MM.1S (cell line): Measurements from ENCODE around the gene JTB.
A peak's percentile ranks its signal among the peaks of the same experiment; 100 is the strongest.

Source experiments
- DNase-seq: peaks from one replicate; pipeline ENCODE4 v3.0.0-alpha.2; 2015
- H2AFZ ChIP-seq: fragments of 300-600 bp; sonication (generic); 2 replicates; pipeline ENCODE4 v1.6.0; 2016; ENCODE audit warnings: antibody characterized with exemption, low read length
- H3F3A ChIP-seq: fragments of 300-600 bp; sonication (generic); 2 replicates; pipeline ENCODE4 v1.6.1; 2016; ENCODE audit warnings: mild to moderate bottlenecking, antibody characterized with exemption, low read length, moderate library complexity, mixed read lengths; ENCODE audit not compliant: insufficient read depth
- H3K27ac ChIP-seq: fragments of 300-600 bp; sonication (generic); 2 replicates; pipeline ENCODE4 v1.5.1; 2016; ENCODE audit warnings: mild to moderate bottlenecking, low read length
- H3K27me3 ChIP-seq: fragments of 300-600 bp; sonication (generic); replicated peaks from 2 replicates; pipeline ENCODE4 v1.6.0; 2016; ENCODE audit warnings: low read length; ENCODE audit not compliant: insufficient read depth
- H3K36me3 ChIP-seq: fragments of 300-600 bp; sonication (generic); replicated peaks from 2 replicates; pipeline ENCODE4 v1.6.1; 2016; ENCODE audit warnings: mild to moderate bottlenecking, low read length, mixed read lengths; ENCODE audit not compliant: insufficient read depth
- H3K4me1 ChIP-seq: fragments of 300-600 bp; sonication (generic); 2 replicates; pipeline ENCODE4 v1.6.1; 2016; ENCODE audit warnings: low read length, mixed read lengths
- H3K4me2 ChIP-seq: fragments of 300-600 bp; sonication (generic); 2 replicates; pipeline ENCODE4 v1.6.0; 2016; ENCODE audit warnings: low read depth, low read length
- H3K4me3 ChIP-seq: fragments of 300-600 bp; sonication (generic); 2 replicates; pipeline ENCODE4 v1.5.1; 2016; ENCODE audit warnings: low read length, mixed read lengths
- H3K79me2 ChIP-seq: fragments of 300-600 bp; sonication (generic); 2 replicates; pipeline ENCODE4 v1.6.1; 2016; ENCODE audit warnings: mixed run types, low read length, mixed read lengths
- H3K9ac ChIP-seq: fragments of 300-600 bp; sonication (generic); 2 replicates; pipeline ENCODE4 v1.6.1; 2016; ENCODE audit warnings: low read length, mixed read lengths
- H3K9me2 ChIP-seq: fragments of 300-600 bp; sonication (generic); replicated peaks from 2 replicates; pipeline ENCODE4 v1.6.1; 2016; ENCODE audit warnings: mild to moderate bottlenecking, low read length, mixed read lengths; ENCODE audit not compliant: insufficient read depth
- H3K9me3 ChIP-seq: fragments of 300-600 bp; sonication (generic); replicated peaks from 2 replicates; pipeline ENCODE4 v1.6.1; 2016; ENCODE audit warnings: mild to moderate bottlenecking, low read length, mixed read lengths; ENCODE audit not compliant: insufficient read depth
- H4K20me1 ChIP-seq: fragments of 300-600 bp; sonication (generic); 2 replicates; pipeline ENCODE4 v1.6.1; 2016; ENCODE audit warnings: mild to moderate bottlenecking, low read length, moderate library complexity, mixed read lengths; ENCODE audit not compliant: insufficient read depth
- CTCF ChIP-seq: fragments of 300-600 bp; sonication (generic); IDR thresholded peaks from 2 replicates; pipeline ENCODE4 v1.5.1; 2016; ENCODE audit warnings: antibody characterized with exemption, low read length, mixed read lengths
- EZH2 ChIP-seq: fragments of 300-600 bp; sonication (generic); optimal IDR thresholded peaks from 2 replicates; pipeline ENCODE3; 2017; ENCODE audit warnings: low read depth, mild to moderate bottlenecking, antibody characterized with exemption, low read length, mixed read lengths
- EZH2phosphoT487 ChIP-seq: fragments of 300-600 bp; sonication (generic); IDR thresholded peaks from 2 replicates; pipeline ENCODE4 v1.6.1; 2018; ENCODE audit warnings: antibody characterized with exemption, low read length

Gene JTB

GRCh38 chr1:153958111-153958960 is 19.1 kb downstream of the JTB start, which contains the start of gene CRTC2:
Gene CRTC2, minus strand, starts transcription at chr1:153958612. Its CDS starts 115 bp downstream, at chr1:153958497.
- peaks cover 70% of the 10 kb centered on the region for H3K79me2 ChIP-seq
- H3K9me3 ChIP-seq = no peaks in the 10 kb centered on the region
- H3K27me3 ChIP-seq = no peaks in the 10 kb centered on the region
- H3K9ac ChIP-seq = peak within 1 kb of the TSS; percentile 80
- H3K4me2 ChIP-seq = peak within 1 kb of the TSS; percentile 67
- DNase-seq = peak; percentile 100
- TF ChIP-seq CTCF (peak; percentile 14; the same call in 1 of the 2 replicates), EZH2phosphoT487 (no peak)
- H2AFZ ChIP-seq = peak within 1 kb of the TSS; percentile 83
- peaks cover 6% of the 10 kb centered on the region; the same call in 1 of the 2 replicates for H3F3A ChIP-seq
- peak within 1 kb of the TSS; percentile 90 for H3K4me3 ChIP-seq
- H4K20me1 ChIP-seq = no peaks in the 10 kb centered on the region
- no peaks in the 10 kb centered on the region for H3K9me2 ChIP-seq
- H3K36me3 ChIP-seq = no peaks in the 10 kb centered on the region
- H3K27ac ChIP-seq = peak within 1 kb of the TSS; percentile 52; the same call in 1 of the 2 replicates
- peaks cover 31% of the 10 kb centered on the region for H3K4me1 ChIP-seq

DNA sequence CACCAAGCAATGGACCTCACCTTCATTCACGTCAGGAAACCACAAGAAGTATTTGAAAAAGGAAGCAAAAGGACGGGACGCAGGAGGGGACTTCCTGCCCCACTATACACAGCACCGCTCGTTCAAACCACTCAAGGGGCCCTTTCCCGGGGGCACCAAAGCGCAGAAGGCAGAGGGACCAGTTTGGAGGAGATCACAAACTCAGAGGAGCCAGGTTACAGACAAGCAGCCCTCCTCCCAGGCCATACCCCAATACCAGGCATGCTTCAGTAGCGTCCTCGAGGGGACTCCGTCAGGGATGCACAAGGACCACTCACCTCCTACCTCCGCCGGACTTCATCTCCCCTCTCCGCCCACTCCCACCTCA is 19.7 kb downstream of the JTB start:
- peaks cover 30% of the 10 kb centered on the region for H3K4me1 ChIP-seq
- DNase-seq = peak; percentile 55
- H3K27ac ChIP-seq = peak overlapping the region; percentile 52; the same call in 1 of the 2 replicates
- H3K27me3 ChIP-seq = no peaks in the 10 kb centered on the region
- H3K9ac ChIP-seq = peak overlapping the region; percentile 80
- H3F3A ChIP-seq = peaks cover 6% of the 10 kb centered on the region; the same call in 1 of the 2 replicates
- peak overlapping the region; percentile 83 for H2AFZ ChIP-seq
- H4K20me1 ChIP-seq = no peaks in the 10 kb centered on the region
- H3K9me3 ChIP-seq = no peaks in the 10 kb centered on the region
- H3K4me2 ChIP-seq = peak overlapping the region; percentile 67
- no peaks in the 10 kb centered on the region for H3K36me3 ChIP-seq
- no peaks in the 10 kb centered on the region for H3K9me2 ChIP-seq
- peaks cover 68% of the 10 kb centered on the region for H3K79me2 ChIP-seq
- peak overlapping the region; percentile 90 for H3K4me3 ChIP-seq
- no peak for TF ChIP-seq EZH2
- TF ChIP-seq CTCF = no peak
- TF ChIP-seq EZH2phosphoT487 = no peak

DNA sequence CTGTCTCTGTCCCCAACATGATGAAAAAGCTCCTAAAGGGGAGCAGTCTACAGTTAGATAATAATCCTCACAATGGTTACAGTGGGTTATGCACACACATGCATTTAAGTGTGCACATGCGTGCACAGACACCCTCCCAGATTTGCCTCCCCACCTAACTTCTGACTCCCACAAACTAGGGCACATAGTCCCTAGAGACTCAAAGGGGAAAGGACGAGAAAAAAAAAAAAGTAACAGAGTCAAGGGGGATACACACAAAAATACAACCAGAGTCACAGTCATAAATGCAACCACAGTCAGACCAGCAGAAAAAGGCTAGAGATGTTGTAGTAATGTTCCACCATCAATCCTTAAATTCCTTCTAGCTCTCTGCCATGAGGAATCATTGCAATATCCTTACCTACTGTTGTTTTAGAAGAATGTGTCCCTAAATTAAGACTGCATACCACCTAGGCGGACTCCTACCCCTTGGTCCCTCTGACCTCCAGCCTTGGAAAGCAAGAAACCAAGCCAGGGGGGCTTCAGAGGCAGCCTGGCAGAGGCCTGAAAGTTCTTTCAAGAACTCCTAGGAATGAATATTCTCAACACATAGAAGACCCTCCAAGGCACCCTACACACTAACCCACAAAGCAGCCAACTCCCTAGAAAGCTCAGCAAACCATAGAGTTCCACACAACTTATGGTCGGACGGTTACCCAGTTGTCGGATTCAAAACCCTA is 20.3 kb downstream of the JTB start:
- H2AFZ ChIP-seq = peak overlapping the region; percentile 83
- H3K9ac ChIP-seq = peak overlapping the region; percentile 80
- no peaks in the 10 kb centered on the region for H3K9me3 ChIP-seq
- peaks cover 24% of the 10 kb centered on the region for H3K4me1 ChIP-seq
- peaks cover 67% of the 10 kb centered on the region for H3K79me2 ChIP-seq
- H3K4me2 ChIP-seq = peak overlapping the region; percentile 67
- no peaks in the 10 kb centered on the region for H4K20me1 ChIP-seq
- peak overlapping the region; percentile 52; the same call in 1 of the 2 replicates for H3K27ac ChIP-seq
- H3K9me2 ChIP-seq = no peaks in the 10 kb centered on the region
- H3K4me3 ChIP-seq = peak overlapping the region; percentile 90
- no peak for DNase-seq
- H3F3A ChIP-seq = peaks cover 6% of the 10 kb centered on the region; the same call in 1 of the 2 replicates
- 0 out of 2 replicates have a peak, but pooled peaks cover 3% of the 10 kb centered on the region for H3K36me3 ChIP-seq
- no peaks in the 10 kb centered on the region for H3K27me3 ChIP-seq
- TF ChIP-seq EZH2 = no peak
- no peak for TF ChIP-seq EZH2phosphoT487
